H1 (cell line): Measurements from ENCODE around the gene LSM2. TPM values are rescaled to one million over a fixed set of nuclear protein-coding genes. Genes with fewer than 3 reads are reported as not detected.

Source experiments
- ASH2L ChIP-seq: fragments of 200-600, 300-600 bp; sonication (generic); IDR thresholded peaks from one replicate; pipeline ENCODE4 v1.7.1; 2017; ENCODE audit warnings: low read length
- CHD2 ChIP-seq: IDR thresholded peaks from 2 replicates; pipeline ENCODE4 v1.6.1; 2012; ENCODE audit warnings: low read length, improper control_type of control experiment
- EGR1 ChIP-seq: IDR thresholded peaks from 2 replicates; pipeline ENCODE4 v1.6.1; 2011; ENCODE audit warnings: low read depth, low read length, borderline replicate concordance
- KDM5A ChIP-seq: fragments of 200-600 bp; IDR thresholded peaks from 2 replicates; pipeline ENCODE4 v1.7.1; 2012; ENCODE audit warnings: mild to moderate bottlenecking, low read length, inconsistent platforms, mixed read lengths
- NANOG ChIP-seq: IDR thresholded peaks from 2 replicates; pipeline ENCODE4 v1.6.1; 2011; ENCODE audit warnings: low read length, low read depth, mild to moderate bottlenecking, inconsistent platforms; ENCODE audit not compliant: insufficient read depth, poor library complexity, severe bottlenecking
- NRF1 ChIP-seq: IDR thresholded peaks from 2 replicates; pipeline ENCODE4 v1.6.1; 2011; ENCODE audit warnings: mild to moderate bottlenecking, low read depth, low read length, improper control_type of control experiment
- PHF8 ChIP-seq: fragments of 200-600 bp; sonication (generic); conservative IDR thresholded peaks from 2 replicates; pipeline ENCODE4 v1.7.1; 2012; ENCODE audit warnings: low read depth, mild to moderate bottlenecking, inconsistent platforms, low read length, moderate library complexity
- SIN3A ChIP-seq, 2 experiments: IDR thresholded peaks in 1 of 2; conservative IDR thresholded peaks in 1 of 2; 2 replicates each; pipeline ENCODE4 v1.6.1; 2011 to 2012; ENCODE audit warnings: low read length in 2 of 2, improper control_type of control experiment in 1 of 2, low read depth in 1 of 2, mild to moderate bottlenecking in 1 of 2
- SP2 ChIP-seq: IDR thresholded peaks from 2 replicates; pipeline ENCODE4 v1.6.1; 2012; ENCODE audit warnings: mild to moderate bottlenecking, low read length, inconsistent platforms
- TBP ChIP-seq: IDR thresholded peaks from 2 replicates; pipeline ENCODE4 v1.6.1; 2011; ENCODE audit warnings: low read depth, low read length, improper control_type of control experiment
- TEAD4 ChIP-seq: IDR thresholded peaks from 2 replicates; pipeline ENCODE4 v1.6.1; 2012; ENCODE audit warnings: low read depth, low read length, inconsistent platforms, mixed read lengths
- YY1 ChIP-seq: IDR thresholded peaks from 2 replicates; pipeline ENCODE4 v1.6.1; 2011; ENCODE audit warnings: low read depth, mild to moderate bottlenecking, low read length
- polyA plus RNA-seq, 7 experiments: library from polyadenylated mRNA; depleted of rRNA in 3 of 7; stranded (reverse) in 5 of 7; unstranded in 2 of 7; fragments of >200 nt in 5 of 7; fragments of 200-250 nt in 2 of 7; gene quantifications; 1 replicate in 5 of 7; 2 replicates in 1 of 7; 4 replicates in 1 of 7; pipeline versions ENCODE4 v1.2.1 to v1.2.3, GENCODE V29; 2011 to 2013; ENCODE audit warnings: missing spikeins in 2 of 7, mixed read lengths in 2 of 7
- total RNA-seq: library from RNA; stranded (reverse); fragmentation: NEBNext Ultra II Directional; extraction: Animal tissue kit (Norgen Biotek cat#: 25700); gene quantifications from 2 replicates; pipeline ENCODE4 v1.2.1, GENCODE V29; 2021
- TF ChIP-seq, protein P1 (sequence below): fragments of 300-600 bp; sonication (generic); IDR thresholded peaks from 2 replicates; pipeline ENCODE4 v1.7.1; 2012; ENCODE audit warnings: low read length, moderate library complexity, mild to moderate bottlenecking, inconsistent platforms; ENCODE audit not compliant: insufficient replicate concordance

The LSM2 gene
- total and polyA plus RNA-seq, 2 of the 8 experiments (the other 6 are each of a cell fraction or from before 2014, with no cell fraction given), result 127 to 168 TPM

DNA sequence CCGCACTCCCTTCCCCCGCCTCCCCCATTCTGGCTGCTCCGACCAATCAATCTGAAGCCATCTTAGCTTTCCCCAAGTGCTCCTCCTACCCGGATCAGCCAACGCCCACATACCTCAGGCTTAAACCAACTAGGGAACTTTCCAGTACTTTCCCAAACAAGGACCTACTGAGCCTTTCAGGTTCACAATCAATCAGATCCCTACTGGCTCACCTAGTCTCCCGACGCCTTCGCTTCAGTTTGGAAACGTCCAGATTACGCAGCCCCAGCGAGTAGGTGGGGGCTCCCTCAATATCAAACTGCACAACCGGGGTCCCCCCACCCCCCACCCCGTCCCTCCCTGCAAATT is 7.9 kb upstream of the LSM2 start (continued):
- no peak for TF ChIP-seq ASH2L
- peak; percentile 58 for TF ChIP-seq TBP
- peak; percentile 29 for TF ChIP-seq NANOG
- TF ChIP-seq CHD2, result no peak
- TF ChIP-seq SP2, result no peak
- TF ChIP-seq SIN3A (conservative IDR thresholded peaks at IDR 0.05 in 1 of 2, IDR thresholded peaks at IDR 0.05 in 1 of 2; ENCODE audit: low read depth in 1 of 2, low read length in 2 of 2), result peak; percentile 28 to 76
- TF ChIP-seq, protein P1, sequence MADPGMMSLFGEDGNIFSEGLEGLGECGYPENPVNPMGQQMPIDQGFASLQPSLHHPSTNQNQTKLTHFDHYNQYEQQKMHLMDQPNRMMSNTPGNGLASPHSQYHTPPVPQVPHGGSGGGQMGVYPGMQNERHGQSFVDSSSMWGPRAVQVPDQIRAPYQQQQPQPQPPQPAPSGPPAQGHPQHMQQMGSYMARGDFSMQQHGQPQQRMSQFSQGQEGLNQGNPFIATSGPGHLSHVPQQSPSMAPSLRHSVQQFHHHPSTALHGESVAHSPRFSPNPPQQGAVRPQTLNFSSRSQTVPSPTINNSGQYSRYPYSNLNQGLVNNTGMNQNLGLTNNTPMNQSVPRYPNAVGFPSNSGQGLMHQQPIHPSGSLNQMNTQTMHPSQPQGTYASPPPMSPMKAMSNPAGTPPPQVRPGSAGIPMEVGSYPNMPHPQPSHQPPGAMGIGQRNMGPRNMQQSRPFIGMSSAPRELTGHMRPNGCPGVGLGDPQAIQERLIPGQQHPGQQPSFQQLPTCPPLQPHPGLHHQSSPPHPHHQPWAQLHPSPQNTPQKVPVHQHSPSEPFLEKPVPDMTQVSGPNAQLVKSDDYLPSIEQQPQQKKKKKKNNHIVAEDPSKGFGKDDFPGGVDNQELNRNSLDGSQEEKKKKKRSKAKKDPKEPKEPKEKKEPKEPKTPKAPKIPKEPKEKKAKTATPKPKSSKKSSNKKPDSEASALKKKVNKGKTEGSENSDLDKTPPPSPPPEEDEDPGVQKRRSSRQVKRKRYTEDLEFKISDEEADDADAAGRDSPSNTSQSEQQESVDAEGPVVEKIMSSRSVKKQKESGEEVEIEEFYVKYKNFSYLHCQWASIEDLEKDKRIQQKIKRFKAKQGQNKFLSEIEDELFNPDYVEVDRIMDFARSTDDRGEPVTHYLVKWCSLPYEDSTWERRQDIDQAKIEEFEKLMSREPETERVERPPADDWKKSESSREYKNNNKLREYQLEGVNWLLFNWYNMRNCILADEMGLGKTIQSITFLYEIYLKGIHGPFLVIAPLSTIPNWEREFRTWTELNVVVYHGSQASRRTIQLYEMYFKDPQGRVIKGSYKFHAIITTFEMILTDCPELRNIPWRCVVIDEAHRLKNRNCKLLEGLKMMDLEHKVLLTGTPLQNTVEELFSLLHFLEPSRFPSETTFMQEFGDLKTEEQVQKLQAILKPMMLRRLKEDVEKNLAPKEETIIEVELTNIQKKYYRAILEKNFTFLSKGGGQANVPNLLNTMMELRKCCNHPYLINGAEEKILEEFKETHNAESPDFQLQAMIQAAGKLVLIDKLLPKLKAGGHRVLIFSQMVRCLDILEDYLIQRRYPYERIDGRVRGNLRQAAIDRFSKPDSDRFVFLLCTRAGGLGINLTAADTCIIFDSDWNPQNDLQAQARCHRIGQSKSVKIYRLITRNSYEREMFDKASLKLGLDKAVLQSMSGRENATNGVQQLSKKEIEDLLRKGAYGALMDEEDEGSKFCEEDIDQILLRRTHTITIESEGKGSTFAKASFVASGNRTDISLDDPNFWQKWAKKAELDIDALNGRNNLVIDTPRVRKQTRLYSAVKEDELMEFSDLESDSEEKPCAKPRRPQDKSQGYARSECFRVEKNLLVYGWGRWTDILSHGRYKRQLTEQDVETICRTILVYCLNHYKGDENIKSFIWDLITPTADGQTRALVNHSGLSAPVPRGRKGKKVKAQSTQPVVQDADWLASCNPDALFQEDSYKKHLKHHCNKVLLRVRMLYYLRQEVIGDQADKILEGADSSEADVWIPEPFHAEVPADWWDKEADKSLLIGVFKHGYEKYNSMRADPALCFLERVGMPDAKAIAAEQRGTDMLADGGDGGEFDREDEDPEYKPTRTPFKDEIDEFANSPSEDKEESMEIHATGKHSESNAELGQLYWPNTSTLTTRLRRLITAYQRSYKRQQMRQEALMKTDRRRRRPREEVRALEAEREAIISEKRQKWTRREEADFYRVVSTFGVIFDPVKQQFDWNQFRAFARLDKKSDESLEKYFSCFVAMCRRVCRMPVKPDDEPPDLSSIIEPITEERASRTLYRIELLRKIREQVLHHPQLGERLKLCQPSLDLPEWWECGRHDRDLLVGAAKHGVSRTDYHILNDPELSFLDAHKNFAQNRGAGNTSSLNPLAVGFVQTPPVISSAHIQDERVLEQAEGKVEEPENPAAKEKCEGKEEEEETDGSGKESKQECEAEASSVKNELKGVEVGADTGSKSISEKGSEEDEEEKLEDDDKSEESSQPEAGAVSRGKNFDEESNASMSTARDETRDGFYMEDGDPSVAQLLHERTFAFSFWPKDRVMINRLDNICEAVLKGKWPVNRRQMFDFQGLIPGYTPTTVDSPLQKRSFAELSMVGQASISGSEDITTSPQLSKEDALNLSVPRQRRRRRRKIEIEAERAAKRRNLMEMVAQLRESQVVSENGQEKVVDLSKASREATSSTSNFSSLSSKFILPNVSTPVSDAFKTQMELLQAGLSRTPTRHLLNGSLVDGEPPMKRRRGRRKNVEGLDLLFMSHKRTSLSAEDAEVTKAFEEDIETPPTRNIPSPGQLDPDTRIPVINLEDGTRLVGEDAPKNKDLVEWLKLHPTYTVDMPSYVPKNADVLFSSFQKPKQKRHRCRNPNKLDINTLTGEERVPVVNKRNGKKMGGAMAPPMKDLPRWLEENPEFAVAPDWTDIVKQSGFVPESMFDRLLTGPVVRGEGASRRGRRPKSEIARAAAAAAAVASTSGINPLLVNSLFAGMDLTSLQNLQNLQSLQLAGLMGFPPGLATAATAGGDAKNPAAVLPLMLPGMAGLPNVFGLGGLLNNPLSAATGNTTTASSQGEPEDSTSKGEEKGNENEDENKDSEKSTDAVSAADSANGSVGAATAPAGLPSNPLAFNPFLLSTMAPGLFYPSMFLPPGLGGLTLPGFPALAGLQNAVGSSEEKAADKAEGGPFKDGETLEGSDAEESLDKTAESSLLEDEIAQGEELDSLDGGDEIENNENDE, result no peak
- no peak; the same call in 1 of the 2 replicates for TF ChIP-seq TEAD4
- no peak for TF ChIP-seq KDM5A
- TF ChIP-seq EGR1, result peak; percentile 49; the same call in 1 of the 2 replicates
- peak; percentile 22 for TF ChIP-seq PHF8
- TF ChIP-seq YY1, result 0 out of 2 replicates have a peak, but pooled peaks have one; percentile 54
- TF ChIP-seq NRF1, result no peak
